HCT116 (cell line): ENCODE measurements around the gene ZFPL1. TPM values are rescaled to one million over a fixed set of nuclear protein-coding genes. Genes with fewer than 3 reads are reported as not detected.

Source experiments
- ATAC-seq: fragments of 200-7000 bp; cut with Tn5 transposase; 2 replicates; pipeline ENCODE4 v1.9.1; 2020; ENCODE audit warnings: mild to moderate bottlenecking, moderate library complexity
- BruUV-seq: library from RNA; stranded (reverse); fragments of 400-500 nt; replicated peaks from 2 replicates; lab custom pipeline; 2021; lab: Mats Ljungman, UMichigan
- CTCF ChIA-PET: fragments of 300-600 bp; sonication (Branson Sonifier 250); formaldehyde crosslinking; loops from one replicate; lab custom pipeline; 2021; ENCODE audit warnings: antibody characterized with exemption; lab: Charles Lee
- POLR2A ChIA-PET: fragments of 300-600, 350-600 bp; sonication (Branson Sonifier 250); formaldehyde crosslinking; loops from one replicate; lab custom pipeline; 2021; ENCODE audit warnings: antibody characterized with exemption; lab: Charles Lee
- RAD21 ChIA-PET, 2 experiments: fragments of 300-600 bp; sonication (Branson Sonifier 250); formaldehyde crosslinking; loops; one replicate each; lab custom pipeline; 2023; ENCODE audit warnings: low total read pairs in 2 of 2; ENCODE audit not compliant: uncharacterized antibody in 2 of 2, unreplicated experiment in 2 of 2, low non-redundant PET in 1 of 2; lab: Charles Lee
- DNase-seq: peaks from one replicate; pipeline ENCODE4 v3.0.0-alpha.2; 2010; ENCODE audit warnings: low read depth, low spot score
- H2AFZ ChIP-seq: fragments of 200-600 bp; shearing (Covaris generic), sonication (generic); 2 replicates; pipeline ENCODE4 v1.6.1; 2017; ENCODE audit warnings: low read depth, mixed run types, mixed read lengths, antibody characterized with exemption, low read length; ENCODE audit not compliant: poor library complexity, severe bottlenecking
- H3K27ac ChIP-seq: 2 replicates; pipeline ENCODE4 v1.5.1; 2012; ENCODE audit warnings: low read depth, low read length
- H3K27me3 ChIP-seq: fragments of 200-600 bp; sonication (generic); 2 replicates; pipeline ENCODE4 v1.6.1; 2016; ENCODE audit warnings: mixed run types, low read length, mixed read lengths; ENCODE audit not compliant: insufficient read depth
- H3K36me3 ChIP-seq, 2 experiments: fragments of 200-500 bp in 1 of 2; fragments of 200-600 bp in 1 of 2; sonication (Bioruptor generic) in 1 of 2; sonication (generic) in 1 of 2; 2 replicates each; pipeline versions ENCODE4 v1.5.1 to v1.6.1; 2014 to 2016; ENCODE audit warnings: low read length in 2 of 2, inconsistent platforms in 1 of 2, mixed read lengths in 1 of 2, mixed run types in 1 of 2; ENCODE audit not compliant: insufficient read depth in 2 of 2, control insufficient read depth in 1 of 2
- H3K4me1 ChIP-seq, 2 experiments: fragments of 200-600 bp in 1 of 2; sonication (generic) in 1 of 2; 2 replicates each; pipeline versions ENCODE4 v1.5.1 to v1.6.1; 2012 to 2017; ENCODE audit warnings: low read length in 2 of 2, inconsistent platforms in 1 of 2, mild to moderate bottlenecking in 1 of 2, mixed read lengths in 1 of 2, mixed run types in 1 of 2, moderate library complexity in 1 of 2; ENCODE audit not compliant: insufficient read depth in 2 of 2, control insufficient read depth in 1 of 2
- H3K4me2 ChIP-seq: fragments of 200-600 bp; sonication (generic); 2 replicates; pipeline ENCODE4 v1.6.1; 2017; ENCODE audit warnings: mixed run types, low read length, mixed read lengths
- H3K4me3 ChIP-seq, 2 experiments: fragments of 200-600 bp in 1 of 2; sonication (generic) in 1 of 2; replicated peaks in 1 of 2; 2 replicates each; pipeline ENCODE4 v1.5.1; 2011 to 2016; ENCODE audit warnings: low read length in 2 of 2, control low read depth in 1 of 2, low read depth in 1 of 2, mild to moderate bottlenecking in 1 of 2, mixed read lengths in 1 of 2, mixed run types in 1 of 2
- H3K79me2 ChIP-seq: fragments of 200-600 bp; sonication (generic); 2 replicates; pipeline ENCODE4 v1.6.1; 2017; ENCODE audit warnings: mild to moderate bottlenecking, mixed run types, low read length, moderate library complexity, mixed read lengths; ENCODE audit not compliant: insufficient read depth
- H3K9ac ChIP-seq: fragments of 200-600 bp; sonication (generic); 2 replicates; pipeline ENCODE4 v1.6.1; 2016; ENCODE audit warnings: low read length, mixed read lengths
- H3K9me2 ChIP-seq: fragments of 200-600 bp; sonication (generic), shearing (Covaris generic); 2 replicates; pipeline ENCODE4 v1.6.1; 2017; ENCODE audit warnings: mixed run types, mild to moderate bottlenecking, moderate library complexity; ENCODE audit not compliant: insufficient read depth
- H3K9me3 ChIP-seq, 2 experiments: fragments of 200-500 bp in 1 of 2; fragments of 200-600 bp in 1 of 2; sonication (Bioruptor generic) in 1 of 2; sonication (generic) in 1 of 2; 2 replicates each; pipeline ENCODE4 v1.6.1; 2014 to 2017; ENCODE audit warnings: low read length in 2 of 2, mixed read lengths in 2 of 2, inconsistent platforms in 1 of 2, low read depth in 1 of 2, mild to moderate bottlenecking in 1 of 2, mixed run types in 1 of 2, moderate library complexity in 1 of 2; ENCODE audit not compliant: control insufficient read depth in 1 of 2, insufficient read depth in 1 of 2
- H4K20me1 ChIP-seq: fragments of 200-600 bp; sonication (generic), shearing (Covaris generic); 2 replicates; pipeline ENCODE4 v1.6.1; 2017; ENCODE audit warnings: mixed run types, mild to moderate bottlenecking, moderate library complexity; ENCODE audit not compliant: insufficient read depth
- CEBPB ChIP-seq: IDR thresholded peaks from 2 replicates; pipeline ENCODE4 v1.6.1; 2012; ENCODE audit warnings: low read depth
- EZH2 ChIP-seq: fragments of 200-600 bp; sonication (generic); IDR thresholded peaks from 2 replicates; pipeline ENCODE4 v1.6.1; 2017; ENCODE audit warnings: antibody characterized with exemption, mixed run types
- MAX ChIP-seq: IDR thresholded peaks from 2 replicates; pipeline ENCODE4 v1.6.1; 2012
- POLR2A ChIP-seq: IDR thresholded peaks from 2 replicates; pipeline ENCODE4 v1.7.0; 2011; ENCODE audit warnings: borderline replicate concordance; ENCODE audit not compliant: insufficient read depth, insufficient read length; ENCODE audit errors: extremely low read depth
- POLR2AphosphoS5 ChIP-seq: IDR thresholded peaks from 2 replicates; pipeline ENCODE4 v1.6.1; 2011; ENCODE audit warnings: mild to moderate bottlenecking, low read depth, low read length, moderate library complexity
- REST ChIP-seq: IDR thresholded peaks from 2 replicates; pipeline ENCODE4 v1.6.1; 2012; ENCODE audit warnings: low read depth
- SIN3A ChIP-seq: IDR thresholded peaks from 2 replicates; pipeline ENCODE4 v1.6.1; 2012; ENCODE audit warnings: low read depth
- ZBTB33 ChIP-seq: IDR thresholded peaks from 2 replicates; pipeline ENCODE4 v1.6.1; 2011; ENCODE audit warnings: mild to moderate bottlenecking, low read length, moderate library complexity; ENCODE audit not compliant: insufficient replicate concordance; ENCODE audit errors: extremely low read depth
- ZFX ChIP-seq: fragments of 450-650 bp; IDR thresholded peaks from 2 replicates; pipeline ENCODE4 v1.6.1; 2017
- intact Hi-C: fragments of 100-400 bp; cut with micrococcal nuclease; formaldehyde crosslinking; loops from 2 replicates; pipeline ENCODE4 v1.10.0; 2022
- total RNA-seq: library from RNA; stranded (reverse); gene quantifications from one replicate; pipeline ENCODE4 v1.2.1, GENCODE V29; 2021; ENCODE audit not compliant: unreplicated experiment

Gene ZFPL1
- total RNA-seq, 1 experiment from 2014 or later, result 35.3 TPM

- POLR2A ChIA-PET, result no interaction called here
Measured at GRCh38 chr11:65114538-65115171, 30.6 kb downstream of the ZFPL1 start.

More at GRCh38 chr11:65114538-65115171, 30.6 kb downstream of the ZFPL1 start:
- ChIA-PET CTCF (no interaction called here), RAD21 (no interaction called here)
- Histone ChIP-seq H3K9me2 (no peaks in the 10 kb centered on the region), H3K4me2 (no peak overlapping the region), H3K79me2 (peaks cover 27% of the 10 kb centered on the region), H3K36me3 (peaks cover 6 to 24% of the 10 kb centered on the region in 2 experiments; a peak in 2 of 4 replicates), H4K20me1 (no peaks in the 10 kb centered on the region), H3K4me3 (no peak overlapping the region), H3K4me1 (peaks cover 22 to 52% of the 10 kb centered on the region in 2 experiments), H2AFZ (no peak overlapping the region), H3K9ac (no peak overlapping the region), H3K9me3 (no peaks in the 10 kb centered on the region), H3K27me3 (no peaks in the 10 kb centered on the region), H3K27ac (no peak overlapping the region)
- intact Hi-C loops, result loop anchor here (5.0 to 10.0 kb wide), 4 partner anchors 68 to 327 kb away; partner anchors contain the start of genes ARL2, ATG2A and CAPN1
- BruUV-seq, result no TSS peak
- TF ChIP-seq EZH2 (no peak), MAX (no peak), REST (no peak), SIN3A (no peak), POLR2AphosphoS5 (no peak), CEBPB (no peak), ZFX (no peak), POLR2A (no peak), ZBTB33 (no peak)
- no peak for ATAC-seq
- no peak for DNase-seq
